Nephron progenitor cell (in vitro differentiated cells): ENCODE data around the gene STUM.

Experiments used
- DNase-seq: peaks from one replicate; pipeline ENCODE4 v3.0.0; 2021
- H3K27ac Mint-ChIP-seq: 2 replicates; pipeline ENCODE4 v1.8.0; 2021; ENCODE audit warnings: mild to moderate bottlenecking, moderate library complexity, mixed read lengths
- H3K27me3 Mint-ChIP-seq: 2 replicates; pipeline ENCODE4 v1.8.0; 2021; ENCODE audit warnings: mild to moderate bottlenecking, low read depth, mixed read lengths; ENCODE audit not compliant: poor library complexity
- H3K36me3 Mint-ChIP-seq: 2 replicates; pipeline ENCODE4 v1.8.0; 2021; ENCODE audit warnings: low read depth, mixed read lengths
- H3K4me1 Mint-ChIP-seq: 2 replicates; pipeline ENCODE4 v1.8.0; 2021; ENCODE audit warnings: mixed read lengths
- H3K4me3 Mint-ChIP-seq: 2 replicates; pipeline ENCODE4 v1.8.0; 2021; ENCODE audit warnings: mild to moderate bottlenecking, moderate library complexity, mixed read lengths
- H3K9me3 Mint-ChIP-seq: 2 replicates; pipeline ENCODE4 v1.8.0; 2021; ENCODE audit warnings: mild to moderate bottlenecking, moderate library complexity, mixed read lengths
- TF ChIP-seq, protein P1 (sequence below): fragments of 200-600 bp; sonication (generic); IDR thresholded peaks from 2 replicates; pipeline ENCODE4 v1.5.0; 2021; ENCODE audit warnings: antibody characterized with exemption

STUM gene

DNA sequence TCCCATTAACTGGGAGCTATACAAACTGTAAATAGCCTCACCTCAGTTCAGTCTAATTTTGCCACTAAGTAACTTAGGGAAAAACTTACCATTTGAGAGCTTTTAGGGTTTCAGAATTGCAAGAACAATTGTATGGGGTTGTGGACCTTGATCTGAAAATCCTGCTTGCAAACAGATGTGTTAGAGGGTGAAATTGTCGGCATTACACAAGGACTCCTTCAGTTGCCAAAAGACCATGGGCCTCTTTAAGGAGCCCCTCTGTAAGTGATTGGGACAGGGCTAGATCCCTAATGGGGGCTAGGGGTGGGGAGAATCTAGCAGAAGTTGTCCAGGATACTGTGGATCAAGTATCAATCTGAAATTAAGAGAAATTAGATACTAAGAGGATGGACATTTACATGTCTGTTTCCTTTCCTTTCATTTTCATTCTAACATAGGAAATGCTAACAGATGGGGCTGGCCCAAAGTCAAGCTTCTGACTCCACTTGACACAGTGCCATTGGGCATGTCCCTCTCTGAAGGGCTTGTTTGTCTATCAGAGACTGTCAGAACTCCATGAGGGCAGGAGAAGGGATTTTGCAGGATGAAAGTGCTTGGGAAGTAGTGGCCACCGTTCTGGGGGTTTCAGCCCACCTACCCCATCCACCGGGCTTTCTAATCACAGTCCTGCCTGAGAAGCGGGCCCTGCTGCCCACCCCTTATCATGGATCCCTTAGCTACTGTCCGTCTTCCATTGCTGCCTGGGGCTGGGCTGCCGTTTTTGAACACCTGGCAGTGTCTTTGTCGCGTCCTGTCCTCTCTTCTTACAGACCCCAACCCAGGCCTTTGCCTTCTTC lies 54.7 kb downstream of the STUM start:
- Mint-ChIP-seq H3K36me3 (no peaks in the 10 kb centered on the region), H3K27me3 (peaks cover 9% of the 10 kb centered on the region), H3K4me1 (peaks cover 59% of the 10 kb centered on the region), H3K4me3 (no peak overlapping the region), H3K9me3 (no peaks in the 10 kb centered on the region), H3K27ac (no peak overlapping the region)
- no peak for DNase-seq
- TF ChIP-seq, protein P1, sequence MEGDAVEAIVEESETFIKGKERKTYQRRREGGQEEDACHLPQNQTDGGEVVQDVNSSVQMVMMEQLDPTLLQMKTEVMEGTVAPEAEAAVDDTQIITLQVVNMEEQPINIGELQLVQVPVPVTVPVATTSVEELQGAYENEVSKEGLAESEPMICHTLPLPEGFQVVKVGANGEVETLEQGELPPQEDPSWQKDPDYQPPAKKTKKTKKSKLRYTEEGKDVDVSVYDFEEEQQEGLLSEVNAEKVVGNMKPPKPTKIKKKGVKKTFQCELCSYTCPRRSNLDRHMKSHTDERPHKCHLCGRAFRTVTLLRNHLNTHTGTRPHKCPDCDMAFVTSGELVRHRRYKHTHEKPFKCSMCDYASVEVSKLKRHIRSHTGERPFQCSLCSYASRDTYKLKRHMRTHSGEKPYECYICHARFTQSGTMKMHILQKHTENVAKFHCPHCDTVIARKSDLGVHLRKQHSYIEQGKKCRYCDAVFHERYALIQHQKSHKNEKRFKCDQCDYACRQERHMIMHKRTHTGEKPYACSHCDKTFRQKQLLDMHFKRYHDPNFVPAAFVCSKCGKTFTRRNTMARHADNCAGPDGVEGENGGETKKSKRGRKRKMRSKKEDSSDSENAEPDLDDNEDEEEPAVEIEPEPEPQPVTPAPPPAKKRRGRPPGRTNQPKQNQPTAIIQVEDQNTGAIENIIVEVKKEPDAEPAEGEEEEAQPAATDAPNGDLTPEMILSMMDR: no peak

DNA sequence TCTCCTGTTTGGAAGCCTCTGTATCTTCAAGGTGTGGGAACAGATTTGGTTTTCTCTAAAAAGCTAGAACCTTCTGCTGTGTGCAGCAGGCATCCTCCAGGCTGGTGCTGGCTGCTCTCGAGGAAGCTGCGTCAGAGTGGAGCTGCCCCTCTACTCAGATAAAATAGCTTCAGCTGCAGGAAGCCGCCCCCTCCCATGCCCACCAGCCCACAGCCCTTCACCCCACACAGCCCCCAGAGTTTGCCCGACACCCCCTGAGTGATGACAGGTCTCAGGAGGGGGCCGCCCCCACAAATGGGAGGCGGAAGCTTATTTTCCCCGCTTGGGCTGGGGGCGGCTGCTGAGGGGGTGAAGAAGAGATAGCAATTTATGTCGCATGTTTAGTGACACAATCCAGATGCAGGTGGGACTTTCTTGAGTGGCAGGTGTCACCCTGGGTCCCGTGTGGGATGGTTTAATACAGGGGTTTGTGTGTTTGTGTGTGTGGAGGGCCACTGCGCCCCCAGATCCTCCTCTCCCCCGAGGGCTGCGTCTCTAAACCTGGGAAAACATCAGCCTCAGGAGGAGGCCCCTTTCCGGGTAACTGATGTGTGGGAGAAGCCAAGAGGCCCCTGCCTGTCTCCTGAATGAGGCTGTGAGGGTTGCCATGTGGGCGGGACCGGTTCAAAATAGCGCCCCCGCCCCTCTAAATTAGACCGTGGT lies 55.4 kb downstream of the STUM start:
- Mint-ChIP-seq H3K27me3 (peaks cover 5% of the 10 kb centered on the region), H3K4me3 (no peak overlapping the region), H3K4me1 (peaks cover 59% of the 10 kb centered on the region), H3K27ac (no peak overlapping the region), H3K36me3 (no peaks in the 10 kb centered on the region), H3K9me3 (no peaks in the 10 kb centered on the region)
- TF ChIP-seq, protein P1: no peak
- DNase-seq: peak; percentile 17

DNA sequence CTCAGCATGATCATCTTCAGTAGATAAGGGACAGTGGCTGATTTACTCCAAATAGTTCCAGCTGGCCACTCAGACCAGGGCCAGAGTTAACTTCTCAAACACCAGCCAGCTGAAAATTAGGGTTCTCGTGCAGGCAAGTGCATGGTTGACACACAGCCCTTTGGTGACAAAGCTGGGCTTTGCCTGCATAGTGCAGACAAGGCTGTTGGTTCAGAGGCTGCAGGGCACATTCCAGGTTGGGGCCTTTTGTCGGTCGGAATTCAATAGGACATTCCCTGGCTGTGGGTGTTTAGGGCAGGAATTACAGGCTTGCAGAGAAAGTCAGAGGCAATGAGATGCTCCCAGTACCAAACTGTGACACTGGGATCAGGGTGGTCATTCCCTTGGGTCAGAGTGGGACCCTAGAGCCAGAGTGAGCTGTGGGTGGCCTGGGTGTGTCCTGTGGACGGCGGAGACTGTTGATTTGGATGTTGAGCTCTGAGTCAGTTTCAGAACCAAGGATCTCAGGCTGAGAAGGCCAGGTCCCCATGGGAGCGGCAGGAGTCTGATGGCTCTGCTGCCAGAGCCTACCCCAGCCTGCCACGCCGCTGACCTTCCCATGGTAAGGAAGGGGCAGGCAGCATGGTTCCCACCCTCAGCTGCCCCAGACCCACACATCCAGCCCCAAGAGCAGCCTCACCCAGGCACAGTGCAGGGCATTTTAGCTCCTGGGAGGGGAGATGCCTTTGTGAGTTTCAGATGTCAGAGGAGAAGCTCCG lies 56.2 kb downstream of the STUM start:
- TF ChIP-seq, protein P1: no peak
- Mint-ChIP-seq H3K9me3 (no peaks in the 10 kb centered on the region), H3K4me3 (peak overlapping the region; percentile 25), H3K27me3 (peaks cover 8% of the 10 kb centered on the region), H3K27ac (peak overlapping the region; percentile 75), H3K36me3 (no peaks in the 10 kb centered on the region), H3K4me1 (peaks cover 60% of the 10 kb centered on the region)
- DNase-seq: no peak

DNA sequence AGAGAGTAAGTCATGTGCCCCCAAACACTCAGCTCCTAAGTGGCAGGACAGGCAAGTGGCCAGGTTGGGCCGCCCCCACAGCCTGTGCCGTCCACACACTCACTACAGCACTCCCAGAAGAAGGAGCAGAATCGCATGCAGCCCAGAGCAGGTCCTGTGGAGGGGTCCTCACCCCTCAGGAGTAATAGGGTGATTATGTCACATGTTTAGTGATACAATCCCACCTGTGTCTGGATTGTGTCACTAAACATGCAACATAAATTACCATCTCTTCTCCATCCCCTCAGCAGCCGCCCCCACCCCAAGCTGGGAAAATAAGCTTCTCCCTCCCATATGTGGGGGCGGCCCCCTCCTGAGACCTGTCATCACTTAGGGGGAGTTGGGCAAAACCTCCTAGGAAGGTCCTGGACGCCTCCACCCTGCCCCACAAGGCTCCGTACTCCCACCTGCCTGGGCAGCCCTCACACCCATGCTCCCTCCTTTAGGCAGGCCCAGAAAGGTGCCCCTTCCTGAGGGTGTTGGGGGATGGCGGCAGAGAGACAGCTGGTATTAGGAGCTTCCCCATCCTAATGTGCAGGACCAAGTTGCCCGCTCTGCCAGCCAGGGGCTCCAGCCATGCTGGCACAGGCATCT lies 56.9 kb downstream of the STUM start:
- Mint-ChIP-seq H3K27me3 (peaks cover 8% of the 10 kb centered on the region), H3K4me3 (no peak overlapping the region), H3K9me3 (no peaks in the 10 kb centered on the region), H3K27ac (no peak overlapping the region), H3K4me1 (peaks cover 60% of the 10 kb centered on the region), H3K36me3 (no peaks in the 10 kb centered on the region)
- TF ChIP-seq, protein P1: no peak
- no peak for DNase-seq

DNA sequence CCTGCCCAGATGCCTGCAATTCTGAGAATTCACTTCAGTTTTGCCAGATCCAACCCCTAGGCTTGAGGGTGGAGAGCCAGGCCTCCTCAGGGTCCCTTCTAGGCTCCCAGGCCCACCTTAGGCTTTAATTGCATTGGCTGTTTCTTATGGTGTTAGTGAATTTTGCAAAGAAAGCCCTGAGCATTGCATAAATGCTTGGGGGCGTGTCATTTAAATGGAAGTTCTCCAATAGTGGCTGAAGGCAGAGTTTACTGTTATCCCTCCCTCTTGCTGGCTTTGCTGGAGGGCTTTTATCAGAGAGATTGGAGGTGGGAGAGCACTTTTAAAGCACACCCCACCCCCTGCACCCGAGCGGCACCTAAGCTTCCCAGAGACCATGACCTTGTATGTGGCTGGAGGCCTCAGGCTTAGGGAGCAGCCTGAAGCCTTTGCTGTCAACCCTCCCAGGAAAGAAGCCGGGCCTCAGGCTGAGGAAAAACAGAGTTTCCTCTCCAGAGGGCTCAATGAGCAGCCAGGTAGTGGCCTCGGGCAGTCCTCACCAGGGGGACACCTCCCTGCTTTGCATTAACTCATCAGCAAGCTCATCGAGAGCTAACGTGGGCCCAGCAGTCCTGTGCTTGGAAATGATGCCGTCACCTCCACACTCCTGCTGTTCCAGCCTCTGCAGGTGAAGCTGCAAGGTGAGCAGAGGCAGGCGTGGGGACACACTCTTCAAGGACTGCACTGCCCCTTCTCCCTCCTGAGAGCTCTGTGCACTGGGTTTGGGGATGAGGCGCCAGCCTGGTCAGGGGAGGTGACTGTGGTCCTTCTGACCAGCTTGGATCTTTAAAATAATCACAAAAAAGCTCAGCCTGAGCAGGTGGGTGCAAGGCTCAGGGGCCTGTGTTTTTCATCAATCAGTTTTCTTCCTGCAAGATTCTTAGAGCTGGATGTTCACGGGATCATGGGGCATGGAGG lies 58.0 kb downstream of the STUM start:
- Mint-ChIP-seq H3K27me3 (peaks cover 6% of the 10 kb centered on the region), H3K36me3 (no peaks in the 10 kb centered on the region), H3K4me3 (no peak overlapping the region), H3K27ac (no peak overlapping the region), H3K4me1 (peaks cover 49% of the 10 kb centered on the region), H3K9me3 (no peaks in the 10 kb centered on the region)
- DNase-seq: no peak
- TF ChIP-seq, protein P1: no peak
